ENCODE measurements around the gene EIF3D. TPM values are rescaled to one million over a fixed set of nuclear protein-coding genes. Genes with fewer than 3 reads are reported as not detected.
"Not testable (repeated sequence)": the region's sequence is repeated elsewhere in the genome, so short reads cannot be mapped to it uniquely, and the experiment has no call there.

Gene EIF3D
- total and polyA plus RNA-seq, 2 of the 4 experiments (the other 2 are of a cell fraction): 339 to 746 TPM

GRCh38 chr22:36533320-36533719 lies 4.4 kb upstream of the EIF3D start:
- H3K9me1 ChIP-seq (ENCODE audit: insufficient read depth, low read length); H3K18ac ChIP-seq (ENCODE audit: low read depth, low read length); H4K20me1 ChIP-seq (ENCODE audit: insufficient read depth, low read length); H3K27ac ChIP-seq (ENCODE audit: insufficient read depth, low read length); H3K9ac ChIP-seq (ENCODE audit: low read depth, low read length); ATAC-seq (ENCODE audit: low read depth); H2AFZ ChIP-seq (replicated peaks; ENCODE audit: low read length, poor library complexity); dilution Hi-C loops (cut with HindIII; ENCODE audit: low sequenced_read_pairs, unreplicated experiment); H4K5ac ChIP-seq (ENCODE audit: low read depth, low read length); H3K4me3 ChIP-seq (ENCODE audit: insufficient read depth, low read depth, low read length); H3K56ac ChIP-seq (ENCODE audit: extremely low read depth, insufficient read depth, low read length); H2BK5ac ChIP-seq (ENCODE audit: low read depth, low read length, poor library complexity, severe bottlenecking); H3K9me3 ChIP-seq (ENCODE audit: control insufficient read depth, insufficient read depth, low read length); DNase-seq; H2AK9ac ChIP-seq (replicated peaks; ENCODE audit: low read depth, low read length, poor library complexity); H2BK120ac ChIP-seq (ENCODE audit: low read depth, low read length); H3K4me1 ChIP-seq (ENCODE audit: control insufficient read depth, insufficient read depth, low read length); H4K91ac ChIP-seq (ENCODE audit: insufficient read depth, low read depth, low read length); H3K4ac ChIP-seq (ENCODE audit: low read depth, low read length); in situ Hi-C loops (cut with MboI; ENCODE audit: low sequenced_read_pairs); BruUV-seq (replicated peaks); intact Hi-C loops (cut with micrococcal nuclease); H3K4me2 ChIP-seq (ENCODE audit: low read depth, low read length); H2AK5ac ChIP-seq (ENCODE audit: low read depth, low read length); H4K8ac ChIP-seq (ENCODE audit: low read depth in 2 of 2, low read length in 2 of 2); H3K36me3 ChIP-seq (ENCODE audit: control insufficient read depth, insufficient read depth, low read length); H2BK15ac ChIP-seq (ENCODE audit: low read depth, low read length); CTCF ChIA-PET; H3K79me1 ChIP-seq (ENCODE audit: low read depth in 1 of 2, low read length in 2 of 2); POLR2A ChIA-PET (ENCODE audit: unreplicated experiment); H3K23ac ChIP-seq (ENCODE audit: low read depth, low read length); H2BK20ac ChIP-seq (ENCODE audit: low read depth, low read length); H3K14ac ChIP-seq (replicated peaks; ENCODE audit: low read depth, low read length): not testable (repeated sequence)
- peaks cover 17% of the 10 kb centered on the region for H3K27me3 ChIP-seq (ENCODE audit: control insufficient read depth, insufficient read depth, low read length)
- no CpG with 5 or more reads among the region's 4 CpGs for WGBS, 2 experiments (ENCODE audit: extremely low coverage in 2 of 2, insufficient read length in 1 of 2)

All from IMR-90 (cell line).